H1 (cell line): ENCODE results near the gene PDZD2. TPM values are rescaled to one million over a fixed set of nuclear protein-coding genes. Genes with fewer than 3 reads are reported as not detected.

Experiments used
- CTCF ChIA-PET: fragments of 300-600 bp; sonication (Branson Sonifier 250); formaldehyde crosslinking; loops from one replicate; lab custom pipeline; 2021; ENCODE audit not compliant: partially characterized antibody; lab: Charles Lee
- POLR2A ChIA-PET: fragments of 300-600 bp; sonication (Branson Sonifier 250); formaldehyde crosslinking; loops from one replicate; lab custom pipeline; 2021; ENCODE audit warnings: inconsistent platforms; ENCODE audit not compliant: partially characterized antibody; lab: Charles Lee
- DNase-seq, 2 experiments: peaks; one replicate each; pipeline versions ENCODE4 v3.0.0 to v3.0.0-alpha.2; 2010 to 2022; ENCODE audit warnings: low spot score in 2 of 2, low read depth in 1 of 2, mixed read lengths in 1 of 2
- FAIRE-seq: peaks from 2 replicates; lab custom pipeline; 2011; peaks lifted over from hg19 to GRCh38; lab: Jason Lieb, UNC
- H2AFZ ChIP-seq: 2 replicates; pipeline ENCODE4 v1.8.1; 2012; ENCODE audit warnings: low read length, inconsistent platforms
- H2AK5ac ChIP-seq: 2 replicates; pipeline ENCODE4 v1.6.1; 2013; ENCODE audit warnings: low read depth, low read length
- H2BK120ac ChIP-seq: replicated peaks from 2 replicates; pipeline ENCODE3; 2013; ENCODE audit warnings: low read depth, low read length, inconsistent platforms
- H2BK12ac ChIP-seq: 2 replicates; pipeline ENCODE4 v1.6.1; 2013; ENCODE audit warnings: low read depth, low read length
- H2BK15ac ChIP-seq: 2 replicates; pipeline ENCODE4 v1.6.1; 2013; ENCODE audit warnings: low read length
- H2BK20ac ChIP-seq: 2 replicates; pipeline ENCODE4 v1.6.1; 2013; ENCODE audit warnings: low read length
- H2BK5ac ChIP-seq: 2 replicates; pipeline ENCODE4 v1.6.1; 2013; ENCODE audit warnings: low read depth, low read length
- H3K14ac ChIP-seq: 2 replicates; pipeline ENCODE4 v1.6.1; 2013; ENCODE audit warnings: inconsistent platforms; ENCODE audit not compliant: insufficient read length
- H3K18ac ChIP-seq: 2 replicates; pipeline ENCODE4 v1.6.1; 2013; ENCODE audit warnings: low read length; ENCODE audit errors: extremely low read depth
- H3K23ac ChIP-seq: 2 replicates; pipeline ENCODE4 v1.6.1; 2013; ENCODE audit warnings: inconsistent platforms; ENCODE audit not compliant: insufficient read length
- H3K23me2 ChIP-seq: 2 replicates; pipeline ENCODE4 v1.6.1; 2013; ENCODE audit warnings: low read depth, low read length
- H3K27ac ChIP-seq: 2 replicates; pipeline ENCODE4 v1.6.1; 2011; ENCODE audit warnings: low read depth, low read length, inconsistent platforms
- H3K27me3 ChIP-seq, 4 experiments: replicated peaks in 1 of 4; 1 replicate in 1 of 4; 2 replicates in 3 of 4; pipeline versions ENCODE4 v1.6.1 to v1.8.1; 2011 to 2013; ENCODE audit warnings: low read length in 3 of 4, mild to moderate bottlenecking in 3 of 4, inconsistent platforms in 2 of 4, mixed read lengths in 2 of 4, moderate library complexity in 1 of 4; ENCODE audit not compliant: control insufficient read depth in 3 of 4, insufficient read depth in 3 of 4; ENCODE audit errors: extremely low read depth in 1 of 4
- H3K36me3 ChIP-seq, 4 experiments: 2 replicates each; pipeline versions ENCODE4 v1.6.1 to v1.8.1; 2011 to 2013; ENCODE audit warnings: mild to moderate bottlenecking in 4 of 4, low read length in 3 of 4, moderate library complexity in 2 of 4, control low read depth in 1 of 4, inconsistent platforms in 1 of 4; ENCODE audit not compliant: insufficient read depth in 4 of 4, control insufficient read depth in 2 of 4
- H3K4ac ChIP-seq: replicated peaks from 2 replicates; pipeline ENCODE3; 2013; ENCODE audit warnings: low read length, low read depth, mixed read lengths, inconsistent platforms; ENCODE audit not compliant: insufficient read length
- H3K4me1 ChIP-seq, 4 experiments: replicated peaks in 1 of 4; 1 replicate in 1 of 4; 2 replicates in 3 of 4; pipeline versions ENCODE4 v1.6.1 to v1.8.1; 2011 to 2013; ENCODE audit warnings: low read length in 3 of 4, inconsistent platforms in 2 of 4, mixed read lengths in 1 of 4; ENCODE audit not compliant: insufficient read depth in 4 of 4, control insufficient read depth in 3 of 4
- H3K4me2 ChIP-seq, 2 experiments: 2 replicates each; pipeline versions ENCODE4 v1.6.1 to v1.8.1; 2011 to 2013; ENCODE audit warnings: low read depth in 2 of 2, low read length in 2 of 2, control low read depth in 1 of 2, inconsistent platforms in 1 of 2, mild to moderate bottlenecking in 1 of 2; ENCODE audit not compliant: insufficient read depth in 1 of 2
- H3K4me3 ChIP-seq, 4 experiments: fragments of 200-600, 300-600 bp in 1 of 4; sonication (generic), shearing (Covaris generic), sonication (Bioruptor Twin) in 1 of 4; 2 replicates each; pipeline versions ENCODE4 v1.5.1 to v1.8.1; 2011 to 2016; ENCODE audit warnings: low read length in 4 of 4, low read depth in 3 of 4, control low read depth in 2 of 4, inconsistent platforms in 2 of 4, mild to moderate bottlenecking in 2 of 4, mixed read lengths in 1 of 4, moderate library complexity in 1 of 4; ENCODE audit not compliant: insufficient read depth in 2 of 4; ENCODE audit errors: extremely low read depth in 1 of 4
- H3K56ac ChIP-seq: replicated peaks from 2 replicates; pipeline ENCODE3; 2013; ENCODE audit warnings: low read depth, mild to moderate bottlenecking, mixed read lengths, low read length, inconsistent platforms; ENCODE audit not compliant: insufficient read length
- H3K79me1 ChIP-seq: 2 replicates; pipeline ENCODE4 v1.6.1; 2013; ENCODE audit warnings: low read depth, low read length, control low read depth
- H3K79me2 ChIP-seq, 2 experiments: 2 replicates each; pipeline versions ENCODE4 v1.6.1 to v1.8.1; 2012 to 2013; ENCODE audit warnings: low read length in 2 of 2, mild to moderate bottlenecking in 2 of 2, inconsistent platforms in 1 of 2; ENCODE audit not compliant: insufficient read depth in 2 of 2, control insufficient read depth in 1 of 2
- H3K9ac ChIP-seq, 4 experiments: replicated peaks in 1 of 4; 1 replicate in 1 of 4; 2 replicates in 3 of 4; pipeline versions ENCODE4 v1.6.1 to v1.8.1; 2011 to 2013; ENCODE audit warnings: low read depth in 3 of 4, low read length in 3 of 4, control low read depth in 2 of 4, mild to moderate bottlenecking in 2 of 4, moderate library complexity in 2 of 4, inconsistent platforms in 1 of 4; ENCODE audit errors: extremely low read depth in 1 of 4
- H3K9me3 ChIP-seq, 2 experiments: 2 replicates each; pipeline versions ENCODE4 v1.6.1 to v1.8.1; 2012 to 2013; ENCODE audit warnings: mild to moderate bottlenecking in 2 of 2, moderate library complexity in 2 of 2, control low read depth in 1 of 2, inconsistent platforms in 1 of 2, low read depth in 1 of 2, low read length in 1 of 2, mixed read lengths in 1 of 2; ENCODE audit not compliant: insufficient read depth in 2 of 2
- H4K20me1 ChIP-seq, 2 experiments: replicated peaks in 1 of 2; 2 replicates each; pipeline versions ENCODE3 to v1.8.1; 2011 to 2013; ENCODE audit warnings: inconsistent platforms in 2 of 2, low read length in 2 of 2, mild to moderate bottlenecking in 1 of 2; ENCODE audit not compliant: insufficient read depth in 2 of 2, control insufficient read depth in 1 of 2
- H4K5ac ChIP-seq: 2 replicates; pipeline ENCODE4 v1.6.1; 2013; ENCODE audit warnings: low read length, low read depth, mixed read lengths, inconsistent platforms; ENCODE audit not compliant: insufficient read length
- H4K8ac ChIP-seq: 2 replicates; pipeline ENCODE4 v1.8.0; 2013; ENCODE audit warnings: mild to moderate bottlenecking, moderate library complexity, low read length, inconsistent platforms; ENCODE audit not compliant: insufficient read depth; ENCODE audit errors: extremely low read depth
- H4K91ac ChIP-seq: replicated peaks from 2 replicates; pipeline ENCODE3; 2013; ENCODE audit warnings: low read length, mixed read lengths, inconsistent platforms; ENCODE audit not compliant: insufficient read length
- CBX8 ChIP-seq: fragments of 300-800, 300-1000 bp; sonication (generic); IDR thresholded peaks from 2 replicates; pipeline ENCODE4 v1.7.1; 2016; ENCODE audit warnings: low read depth, low read length, borderline replicate concordance
- CTBP2 ChIP-seq: IDR thresholded peaks from 2 replicates; pipeline ENCODE4 v1.7.0; 2011; ENCODE audit warnings: borderline replicate concordance, mild to moderate bottlenecking, moderate library complexity, mixed read lengths, low read length; ENCODE audit not compliant: insufficient read depth, insufficient read length
- GABPA ChIP-seq: IDR thresholded peaks from 2 replicates; pipeline ENCODE4 v1.6.1; 2011; ENCODE audit warnings: mild to moderate bottlenecking, low read length, moderate library complexity, borderline replicate concordance; ENCODE audit not compliant: insufficient read depth
- SAP30 ChIP-seq: fragments of 300-600 bp; sonication (generic); IDR thresholded peaks from 2 replicates; pipeline ENCODE4 v1.7.1; 2012; ENCODE audit warnings: low read length, moderate library complexity, mild to moderate bottlenecking, inconsistent platforms; ENCODE audit not compliant: insufficient read depth, insufficient replicate concordance
- WGBS, 2 experiments: shearing (Covaris generic) in 1 of 2; methylation state at CpG; one replicate each; pipeline versions ENCODE4 v1.1.6 to v1.1.7; 2013 to 2015; ENCODE audit warnings: low lambda C conversion rate in 2 of 2, mixed read lengths in 2 of 2, inconsistent platforms in 1 of 2, low coverage in 1 of 2, missing lambda C conversion rate in 1 of 2; ENCODE audit not compliant: insufficient replicate concordance in 2 of 2, insufficient coverage in 1 of 2, insufficient read length in 1 of 2; ENCODE audit errors: extremely low coverage in 1 of 2, missing lambda C conversion rate in 1 of 2; 5-methylcytosine and 5-hydroxymethylcytosine counted together
- polyA plus RNA-seq, 7 experiments: library from polyadenylated mRNA; depleted of rRNA in 3 of 7; stranded (reverse) in 5 of 7; unstranded in 2 of 7; fragments of >200 nt in 5 of 7; fragments of 200-250 nt in 2 of 7; gene quantifications; 1 replicate in 5 of 7; 2 replicates in 1 of 7; 4 replicates in 1 of 7; pipeline versions ENCODE4 v1.2.1 to v1.2.3, GENCODE V29; 2011 to 2013; ENCODE audit warnings: missing spikeins in 2 of 7, mixed read lengths in 2 of 7
- total RNA-seq: library from RNA; stranded (reverse); fragmentation: NEBNext Ultra II Directional; extraction: Animal tissue kit (Norgen Biotek cat#: 25700); gene quantifications from 2 replicates; pipeline ENCODE4 v1.2.1, GENCODE V29; 2021
- TF ChIP-seq, protein P1 (sequence below): IDR thresholded peaks from 2 replicates; pipeline ENCODE4 v1.6.1; 2012; ENCODE audit warnings: inconsistent platforms

Gene PDZD2
- total and polyA plus RNA-seq, 2 of the 8 experiments (the other 6 are each of a cell fraction or from before 2014, with no cell fraction given) = 1.2 to 6.8 TPM

DNA sequence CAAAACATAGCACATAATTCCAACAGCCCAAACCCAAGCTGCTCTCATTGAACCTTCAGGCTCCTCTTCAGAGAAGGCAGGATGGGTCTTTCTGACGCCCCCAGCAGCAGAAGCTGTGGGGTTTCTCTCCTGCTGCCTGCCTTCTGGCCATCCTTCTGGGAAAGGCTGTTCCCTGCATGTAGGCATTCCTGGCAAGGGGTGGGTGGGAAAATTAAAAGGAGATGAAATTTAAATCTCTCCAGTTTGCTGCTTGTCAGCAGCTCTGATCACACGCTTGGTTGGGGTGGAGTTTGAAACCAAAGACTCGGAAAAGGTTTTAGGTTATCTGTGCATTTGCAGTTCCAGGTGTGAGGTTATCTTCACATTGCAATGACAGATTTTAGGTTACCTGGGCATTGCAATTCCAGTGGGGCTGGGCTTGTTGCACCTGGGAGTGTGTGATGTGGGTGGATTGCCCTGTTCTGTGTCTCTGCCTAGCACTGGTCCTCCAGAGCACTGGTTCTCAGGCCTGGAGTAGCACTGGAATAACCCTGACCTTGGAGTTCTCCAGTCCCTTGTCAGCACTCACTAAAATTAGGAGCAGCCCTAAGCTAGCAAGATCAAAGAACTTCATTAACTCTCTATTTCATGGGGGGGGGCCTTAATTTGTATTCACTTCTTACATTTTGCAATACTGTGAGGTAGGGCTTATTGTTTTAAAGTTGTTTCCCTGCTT, 109.7 kb downstream of the PDZD2 start:
- CTCF ChIA-PET = interaction anchor here (1.5 kb wide), 2 partner anchors 12 to 85 kb away, joined by 4 to 7 read pairs; no protein-coding TSS in a partner anchor
- no peak for FAIRE-seq
- H3K23me2 ChIP-seq = no peaks in the 10 kb centered on the region

More for the DNA sequence above, 109.7 kb downstream of the PDZD2 start:
- Histone ChIP-seq H2BK20ac (no peak overlapping the region), H4K91ac (no peak overlapping the region), H3K4me2 (no peak overlapping the region), H3K4me1 (peaks cover 0 to 8% (median 0%) of the 10 kb centered on the region in 4 experiments; a peak in 1 of 7 replicates), H3K79me1 (no peaks in the 10 kb centered on the region), H2BK12ac (no peak overlapping the region), H2BK120ac (no peak overlapping the region), H3K79me2 (no peaks in the 10 kb centered on the region), H3K14ac (no peak overlapping the region), H3K23ac (no peak overlapping the region)
- POLR2A ChIA-PET = no interaction called here
- TF ChIP-seq CBX8 (no peak), GABPA (no peak), CTBP2 (no peak), SAP30 (no peak)
- TF ChIP-seq, protein P1, sequence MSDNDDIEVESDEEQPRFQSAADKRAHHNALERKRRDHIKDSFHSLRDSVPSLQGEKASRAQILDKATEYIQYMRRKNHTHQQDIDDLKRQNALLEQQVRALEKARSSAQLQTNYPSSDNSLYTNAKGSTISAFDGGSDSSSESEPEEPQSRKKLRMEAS = no peak
- TF ChIP-seq, all 59 proteins: peak for 0
- Histone ChIP-seq H4K20me1 (peaks cover 0 to 2% of the 10 kb centered on the region in 2 experiments), H3K56ac (no peak overlapping the region), H3K27ac (no peak overlapping the region), H4K5ac (no peak overlapping the region), H3K4me3 (no peak overlapping the region), H3K18ac (no peak overlapping the region), H4K8ac (no peak overlapping the region), H2BK15ac (no peak overlapping the region), H3K9ac (no peak overlapping the region), H2AK5ac (no peak overlapping the region), H3K9me3 (no peaks in the 10 kb centered on the region), H2AFZ (no peak overlapping the region), H2BK5ac (no peak overlapping the region), H3K4ac (no peak overlapping the region), H3K36me3 (no peaks in the 10 kb centered on the region), H3K27me3 (peaks cover 0 to 4% (median 1%) of the 10 kb centered on the region in 4 experiments; a peak in 3 of 7 replicates)
- no peak for DNase-seq
- 91% methylated on average over 3 of the region's 3 CpGs; no CpG with 5 or more reads in 1 of the 2 experiments for WGBS, 2 experiments
